H9 (cell line): ENCODE data around the gene LRRTM2. TPM values are rescaled to one million over a fixed set of nuclear protein-coding genes. Genes with fewer than 3 reads are reported as not detected.

Experiments used
- DNase-seq: peaks from one replicate; pipeline ENCODE4 v3.0.0-alpha.2; 2017
- H2AFZ ChIP-seq: one replicate; pipeline ENCODE4 v1.6.1; 2013; ENCODE audit warnings: mild to moderate bottlenecking, low read length, control low read depth, moderate library complexity
- H2AK5ac ChIP-seq: 2 replicates; pipeline ENCODE4 v1.6.1; 2013; ENCODE audit warnings: low read length, control low read depth, mixed read lengths; ENCODE audit not compliant: insufficient read length
- H2BK120ac ChIP-seq: one replicate; pipeline ENCODE4 v1.6.1; 2013; ENCODE audit warnings: low read depth, mild to moderate bottlenecking, low read length, control low read depth, inconsistent platforms; ENCODE audit not compliant: poor library complexity, severe bottlenecking
- H2BK12ac ChIP-seq: 2 replicates; pipeline ENCODE4 v1.6.1; 2013; ENCODE audit warnings: low read length, control low read depth, mixed read lengths, low read depth; ENCODE audit not compliant: insufficient read length
- H2BK15ac ChIP-seq: 2 replicates; pipeline ENCODE4 v1.6.1; 2013; ENCODE audit warnings: low read depth, low read length, control low read depth
- H2BK20ac ChIP-seq: one replicate; pipeline ENCODE4 v1.6.1; 2013; ENCODE audit warnings: low read depth, mild to moderate bottlenecking, low read length, control low read depth, inconsistent platforms; ENCODE audit not compliant: poor library complexity, severe bottlenecking
- H2BK5ac ChIP-seq: 2 replicates; pipeline ENCODE4 v1.6.1; 2013; ENCODE audit warnings: low read length, control low read depth, mixed read lengths; ENCODE audit not compliant: insufficient read length
- H3K14ac ChIP-seq: 2 replicates; pipeline ENCODE4 v1.6.1; 2013; ENCODE audit warnings: low read length, control low read depth; ENCODE audit not compliant: insufficient read depth
- H3K18ac ChIP-seq: 2 replicates; pipeline ENCODE4 v1.6.1; 2013; ENCODE audit warnings: low read depth, mild to moderate bottlenecking, mixed read lengths, low read length, control low read depth; ENCODE audit not compliant: insufficient read length
- H3K23ac ChIP-seq: 2 replicates; pipeline ENCODE4 v1.6.1; 2013; ENCODE audit warnings: low read length, control low read depth, mixed read lengths, low read depth; ENCODE audit not compliant: insufficient read length
- H3K23me2 ChIP-seq: 2 replicates; pipeline ENCODE4 v1.6.1; 2013; ENCODE audit warnings: low read depth, mild to moderate bottlenecking, mixed read lengths, low read length, control low read depth; ENCODE audit not compliant: insufficient read length, poor library complexity, severe bottlenecking
- H3K27ac ChIP-seq: 2 replicates; pipeline ENCODE4 v1.5.1; 2013; ENCODE audit warnings: low read length, control low read depth, mixed read lengths, low read depth; ENCODE audit not compliant: insufficient read length
- H3K27me3 ChIP-seq: 2 replicates; pipeline ENCODE4 v1.6.1; 2013; ENCODE audit warnings: low read length, control low read depth, inconsistent platforms; ENCODE audit not compliant: insufficient read depth
- H3K4ac ChIP-seq: 2 replicates; pipeline ENCODE4 v1.6.1; 2013; ENCODE audit warnings: low read depth, mild to moderate bottlenecking, control low read depth, inconsistent platforms, low read length, moderate library complexity
- H3K4me1 ChIP-seq: 2 replicates; pipeline ENCODE4 v1.6.1; 2013; ENCODE audit warnings: low read length, control low read depth, inconsistent platforms; ENCODE audit not compliant: insufficient read depth
- H3K4me2 ChIP-seq: 2 replicates; pipeline ENCODE4 v1.6.1; 2013; ENCODE audit warnings: low read length, control low read depth, mixed read lengths; ENCODE audit not compliant: insufficient read length, insufficient read depth
- H3K56ac ChIP-seq: 2 replicates; pipeline ENCODE4 v1.6.1; 2013; ENCODE audit warnings: low read depth, mild to moderate bottlenecking, mixed read lengths, low read length, control low read depth; ENCODE audit not compliant: insufficient read length
- H3K79me1 ChIP-seq: 2 replicates; pipeline ENCODE4 v1.6.1; 2013; ENCODE audit warnings: low read depth, mild to moderate bottlenecking, moderate library complexity, low read length, control low read depth, inconsistent platforms; ENCODE audit not compliant: insufficient read depth, poor library complexity, severe bottlenecking
- H3K79me2 ChIP-seq: 2 replicates; pipeline ENCODE4 v1.6.1; 2013; ENCODE audit warnings: low read length, control low read depth, inconsistent platforms; ENCODE audit not compliant: insufficient read depth
- H3K9ac ChIP-seq: 2 replicates; pipeline ENCODE4 v1.6.1; 2013; ENCODE audit warnings: low read length, control low read depth, mixed read lengths; ENCODE audit not compliant: insufficient read length; ENCODE audit errors: extremely low read depth
- H3K9me3 ChIP-seq: one replicate; pipeline ENCODE4 v1.6.1; 2013; ENCODE audit warnings: low read depth, low read length, inconsistent platforms; ENCODE audit not compliant: control insufficient read depth
- H3T11ph ChIP-seq: one replicate; pipeline ENCODE4 v1.6.1; 2013; ENCODE audit warnings: mild to moderate bottlenecking, low read length, control low read depth, inconsistent platforms
- H4K20me1 ChIP-seq: one replicate; pipeline ENCODE4 v1.6.1; 2013; ENCODE audit not compliant: control insufficient read depth, insufficient read length, insufficient read depth
- H4K5ac ChIP-seq: 2 replicates; pipeline ENCODE4 v1.6.1; 2013; ENCODE audit warnings: low read depth, mild to moderate bottlenecking, mixed read lengths, low read length, control low read depth; ENCODE audit not compliant: insufficient read length
- H4K8ac ChIP-seq: replicated peaks from 2 replicates; pipeline ENCODE4 v1.6.1; 2013; ENCODE audit warnings: low read length, control low read depth, mixed read lengths, low read depth; ENCODE audit not compliant: insufficient read length
- H4K91ac ChIP-seq: 2 replicates; pipeline ENCODE4 v1.6.1; 2013; ENCODE audit warnings: low read depth, mild to moderate bottlenecking, moderate library complexity, mixed read lengths, low read length, control low read depth; ENCODE audit not compliant: insufficient read length
- H3K27ac Mint-ChIP-seq, 3 experiments: 2 replicates in 2 of 3; 3 replicates in 1 of 3; pipeline ENCODE4 v1.8.0; 2020 to 2021; ENCODE audit warnings: mixed read lengths in 3 of 3, mild to moderate bottlenecking in 1 of 3, moderate library complexity in 1 of 3
- H3K27me3 Mint-ChIP-seq: 2 replicates; pipeline ENCODE4 v1.8.0; 2021; ENCODE audit warnings: low read depth, mild to moderate bottlenecking, moderate library complexity, mixed read lengths
- H3K36me3 Mint-ChIP-seq, 3 experiments: 2 replicates in 2 of 3; 3 replicates in 1 of 3; pipeline ENCODE4 v1.8.0; 2020 to 2021; ENCODE audit warnings: low read depth in 3 of 3, mixed read lengths in 3 of 3; ENCODE audit not compliant: insufficient read depth in 1 of 3
- H3K4me1 Mint-ChIP-seq, 2 experiments: 2 replicates each; pipeline ENCODE4 v1.8.0; 2020; ENCODE audit warnings: mixed read lengths in 2 of 2
- H3K4me3 Mint-ChIP-seq, 2 experiments: 2 replicates in 1 of 2; 3 replicates in 1 of 2; pipeline ENCODE4 v1.8.0; 2020 to 2021; ENCODE audit warnings: mild to moderate bottlenecking in 2 of 2, mixed read lengths in 2 of 2, moderate library complexity in 1 of 2
- H3K9me3 Mint-ChIP-seq, 2 experiments: 2 replicates in 1 of 2; 3 replicates in 1 of 2; pipeline ENCODE4 v1.8.0; 2020; ENCODE audit warnings: mild to moderate bottlenecking in 2 of 2, mixed read lengths in 2 of 2, moderate library complexity in 1 of 2
- CTCF ChIP-seq: fragments of 200-600 bp; sonication (generic); conservative IDR thresholded peaks from 3 replicates; pipeline ENCODE4 v1.8.0; 2021; ENCODE audit warnings: antibody characterized with exemption, mild to moderate bottlenecking
- total RNA-seq: library from RNA; stranded (reverse); gene quantifications from 2 replicates; pipeline ENCODE4 v1.2.1, GENCODE V29; 2021

The LRRTM2 gene
- total RNA-seq, 1 experiment from 2014 or later = not detected

- Histone ChIP-seq H3K56ac (no peak overlapping the region), H3K4ac (no peak overlapping the region), H3K27ac (no peak overlapping the region), H3K18ac (no peak overlapping the region), H4K5ac (no peak overlapping the region), H4K8ac (no peak overlapping the region), H3K23me2 (no peaks in the 10 kb centered on the region), H4K20me1 (no peaks in the 10 kb centered on the region), H3K79me2 (no peaks in the 10 kb centered on the region), H3K79me1 (no peaks in the 10 kb centered on the region), H2BK120ac (no peak overlapping the region), H3K9me3 (peaks cover 25% of the 10 kb centered on the region), H2BK15ac (no peak overlapping the region), H3K23ac (no peak overlapping the region), H2BK5ac (no peak overlapping the region), H3K9ac (no peak overlapping the region), H3K27me3 (no peaks in the 10 kb centered on the region), H2AFZ (no peak overlapping the region), H3K4me2 (no peak overlapping the region), H3K4me1 (no peaks in the 10 kb centered on the region), H2AK5ac (no peak overlapping the region), H3K14ac (no peak overlapping the region), H3T11ph (no peak overlapping the region), H2BK12ac (no peak overlapping the region), H4K91ac (no peak overlapping the region), H2BK20ac (no peak overlapping the region)
- no peaks in the 10 kb centered on the region; the same call in 1 of the 2 replicates for H3K27me3 Mint-ChIP-seq
- peaks cover 19 to 24% of the 10 kb centered on the region in 2 experiments for H3K9me3 Mint-ChIP-seq
- H3K27ac Mint-ChIP-seq = no peak overlapping the region
- no peak overlapping the region for H3K4me3 Mint-ChIP-seq
- TF ChIP-seq CTCF = no peak
- no peak for DNase-seq
- H3K36me3 Mint-ChIP-seq = peaks cover 55 to 74% (median 58%) of the 10 kb centered on the region in 3 experiments
- peaks cover 15% of the 10 kb centered on the region in 2 experiments for H3K4me1 Mint-ChIP-seq
Measured at GRCh38 chr5:138889994-138890393, 14.9 kb upstream of the LRRTM2 start.
